ENCODE measurements around the gene C16orf87. TPM values are rescaled to one million over a fixed set of nuclear protein-coding genes. Genes with fewer than 3 reads are reported as not detected.

C16orf87 gene
- total RNA-seq, 1 experiment from 2014 or later: 8.7 TPM

DNA sequence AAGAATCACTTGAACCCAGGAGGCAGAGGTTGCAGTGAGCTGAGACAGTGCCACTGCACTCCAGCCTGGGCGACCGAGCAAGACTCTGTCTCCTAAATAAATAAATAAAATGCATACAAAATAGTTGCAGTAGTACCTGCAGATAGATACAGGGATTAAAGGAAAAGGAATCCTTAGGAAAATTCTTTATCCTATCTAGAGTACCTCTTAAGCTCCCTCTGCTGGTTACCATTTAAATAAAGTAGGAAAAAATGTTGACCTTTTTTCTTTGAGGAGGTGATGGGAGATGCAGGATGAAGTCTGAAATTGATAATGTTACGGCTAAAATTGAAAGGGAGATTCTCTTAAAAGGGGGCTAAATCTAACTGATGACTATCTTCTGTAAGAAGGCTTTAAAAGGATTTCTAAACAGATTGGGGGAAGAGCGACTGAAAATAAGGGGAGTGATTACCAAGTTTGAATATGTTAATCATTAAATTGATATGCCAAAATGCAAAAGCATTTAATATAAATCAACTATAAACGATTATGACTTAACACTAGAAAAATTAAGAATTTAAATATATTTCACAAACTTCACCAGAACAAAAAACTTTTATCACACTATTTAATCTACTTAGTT lies 29.4 kb downstream of the C16orf87 start:
- H3K36me3 ChIP-seq (ENCODE audit: control insufficient read depth, insufficient read depth, low read length): no peaks in the 10 kb centered on the region; the same call in 1 of the 2 replicates
- peak; percentile 62; the same call in 1 of the 2 replicates for ATAC-seq
- H3K27me3 ChIP-seq (ENCODE audit: control insufficient read depth, insufficient read depth, low read length): no peaks in the 10 kb centered on the region
- ChIA-PET POLR2A (no interaction called here), CTCF (interaction anchor here (0.6 to 1.0 kb wide), 4 partner anchors 12 to 128 kb away, joined by 3 to 7 read pairs (median 4); partner anchors contain the start of gene C16orf87)
- TF ChIP-seq CTCF (IDR thresholded peaks at IDR 0.05) (peak; percentile 62), POLR2AphosphoS5 (IDR thresholded peaks at IDR 0.05; ENCODE audit: low read depth, low read length) (no peak), TCF7L2 (IDR thresholded peaks at IDR 0.05; ENCODE audit: low read depth, low read length) (no peak), REST (IDR thresholded peaks at IDR 0.05; ENCODE audit: insufficient read depth in 1 of 2, low read depth in 2 of 2, low read length in 1 of 2) (no peak), SIN3A (IDR thresholded peaks at IDR 0.05; ENCODE audit: borderline replicate concordance, insufficient read depth, low read depth, low read length) (no peak)
- H3K9me3 ChIP-seq (ENCODE audit: control insufficient read depth, insufficient read depth, low read depth, low read length): no peaks in the 10 kb centered on the region
- no peak overlapping the region for H3K27ac ChIP-seq (ENCODE audit: low read length)
- H3K4me3 ChIP-seq (ENCODE audit: low read depth in 2 of 2, low read length in 2 of 2): no peak overlapping the region
- in situ Hi-C loops (cut with HindIII; ENCODE audit: low pct_unique_long_range_greater_than_20kb, low sequenced_read_pairs): no loop called here
- no peak for DNase-seq (ENCODE audit: low read depth, low spot score)
- H3K4me1 ChIP-seq (ENCODE audit: control insufficient read depth, insufficient read depth, low read length): no peaks in the 10 kb centered on the region
- intact Hi-C loops (cut with micrococcal nuclease; ENCODE audit: unreplicated experiment): loop anchor here (5.0 kb wide), 1 partner anchor 129 kb away; no protein-coding TSS in a partner anchor
- no TSS peak for BruUV-seq (replicated peaks)

DNA sequence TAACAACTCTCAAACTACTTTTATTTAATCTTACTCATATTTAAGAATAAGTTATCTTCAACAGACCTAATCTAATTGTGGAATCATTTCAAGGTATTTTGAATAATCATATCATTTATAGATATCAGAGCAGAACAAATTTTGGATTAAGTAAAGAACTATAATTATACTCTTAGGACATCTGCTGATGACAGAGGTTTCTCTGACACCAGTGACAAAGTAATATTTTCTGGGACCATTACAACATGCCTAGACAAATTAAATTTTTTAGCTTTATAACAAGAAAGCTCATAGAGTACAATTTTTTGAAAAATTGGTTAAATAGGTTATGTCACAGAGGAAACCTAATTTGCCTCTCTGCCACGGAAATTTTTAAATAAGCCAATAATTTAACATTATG lies 30.5 kb downstream of the C16orf87 start:
- DNase-seq (ENCODE audit: low read depth, low spot score): no peak
- CTCF ChIA-PET: no interaction called here
- ATAC-seq: no peak
- BruUV-seq (replicated peaks): no TSS peak
- intact Hi-C loops (cut with micrococcal nuclease; ENCODE audit: unreplicated experiment): loop anchor here (5.0 kb wide), 1 partner anchor 128 kb away; no protein-coding TSS in a partner anchor
- Histone ChIP-seq H3K4me1 (ENCODE audit: control insufficient read depth, insufficient read depth, low read length) (no peaks in the 10 kb centered on the region), H3K9me3 (ENCODE audit: control insufficient read depth, insufficient read depth, low read depth, low read length) (no peaks in the 10 kb centered on the region), H3K4me3 (ENCODE audit: low read depth in 2 of 2, low read length in 2 of 2) (no peak overlapping the region), H3K36me3 (ENCODE audit: control insufficient read depth, insufficient read depth, low read length) (no peaks in the 10 kb centered on the region; the same call in 1 of the 2 replicates), H3K27ac (ENCODE audit: low read length) (no peak overlapping the region), H3K27me3 (ENCODE audit: control insufficient read depth, insufficient read depth, low read length) (no peaks in the 10 kb centered on the region)
- in situ Hi-C loops (cut with HindIII; ENCODE audit: low pct_unique_long_range_greater_than_20kb, low sequenced_read_pairs): no loop called here
- TF ChIP-seq TCF7L2 (IDR thresholded peaks at IDR 0.05; ENCODE audit: low read depth, low read length): no peak
- TF ChIP-seq POLR2AphosphoS5 (IDR thresholded peaks at IDR 0.05; ENCODE audit: low read depth, low read length): no peak
- no peak for TF ChIP-seq SIN3A (IDR thresholded peaks at IDR 0.05; ENCODE audit: borderline replicate concordance, insufficient read depth, low read depth, low read length)
- TF ChIP-seq CTCF (IDR thresholded peaks at IDR 0.05): no peak
- TF ChIP-seq REST (IDR thresholded peaks at IDR 0.05; ENCODE audit: insufficient read depth in 1 of 2, low read depth in 2 of 2, low read length in 1 of 2): no peak
- POLR2A ChIA-PET: no interaction called here

All from Panc1 (cell line).